ENCODE data around the gene TPRN. TPM values are rescaled to one million over a fixed set of nuclear protein-coding genes. Genes with fewer than 3 reads are reported as not detected.
A peak's percentile ranks its signal among the peaks of the same experiment; 100 is the strongest.
"Not testable (repeated sequence)": the region's sequence is repeated elsewhere in the genome, so short reads cannot be mapped to it uniquely, and the experiment has no call there.

Gene TPRN
- polyA plus RNA-seq, 3 donors from 2014 or later = 0.11 to 1.1 (median 0.60) TPM

DNA sequence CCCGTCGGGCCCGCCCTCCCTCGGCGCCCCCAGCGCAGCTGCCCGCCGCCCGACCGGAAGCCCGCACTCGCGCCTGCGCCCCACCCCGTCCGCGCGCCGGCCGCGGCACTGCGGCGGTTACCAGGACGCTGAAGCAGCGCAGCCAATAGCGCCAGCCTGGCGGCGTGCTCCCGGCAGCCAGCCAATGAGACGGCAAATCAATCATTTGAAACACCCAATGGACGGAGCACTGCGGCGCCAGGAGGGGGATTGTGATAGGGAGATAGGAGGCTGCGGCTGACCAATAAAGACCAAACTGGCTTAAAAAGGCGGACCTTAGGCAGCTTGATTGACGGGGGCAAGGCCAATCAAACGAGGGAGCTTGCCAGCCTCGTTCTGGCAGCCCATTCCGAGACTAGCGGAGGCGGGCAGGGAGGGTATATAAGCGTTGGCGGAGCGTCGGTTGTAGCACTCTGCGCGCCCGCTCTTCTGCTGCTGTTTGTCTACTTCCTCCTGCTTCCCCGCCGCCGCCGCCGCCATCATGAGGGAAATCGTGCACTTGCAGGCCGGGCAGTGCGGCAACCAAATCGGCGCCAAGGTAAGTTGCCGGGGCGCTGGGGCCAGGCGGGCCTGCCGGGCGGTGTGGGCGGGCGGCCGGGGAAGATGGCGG lies 40.4 kb upstream of the TPRN start, which contains the start of gene TUBB4B:
TSS of gene TUBB4B (plus strand) at position 447 of the 649 bp plus-strand sequence. CDS start at position 521, 74 bp downstream.
- Mint-ChIP-seq H3K27ac (peak within 1 kb of the TSS; percentile 68 to 94 (median 92)), H3K36me3 (peaks cover 0 to 3% (median 0%) of the 10 kb centered on the region in 3 donors), H3K27me3 (ENCODE audit: low read depth in 3 of 3) (peaks cover 12 to 26% (median 25%) of the 10 kb centered on the region in 3 donors)

DNA sequence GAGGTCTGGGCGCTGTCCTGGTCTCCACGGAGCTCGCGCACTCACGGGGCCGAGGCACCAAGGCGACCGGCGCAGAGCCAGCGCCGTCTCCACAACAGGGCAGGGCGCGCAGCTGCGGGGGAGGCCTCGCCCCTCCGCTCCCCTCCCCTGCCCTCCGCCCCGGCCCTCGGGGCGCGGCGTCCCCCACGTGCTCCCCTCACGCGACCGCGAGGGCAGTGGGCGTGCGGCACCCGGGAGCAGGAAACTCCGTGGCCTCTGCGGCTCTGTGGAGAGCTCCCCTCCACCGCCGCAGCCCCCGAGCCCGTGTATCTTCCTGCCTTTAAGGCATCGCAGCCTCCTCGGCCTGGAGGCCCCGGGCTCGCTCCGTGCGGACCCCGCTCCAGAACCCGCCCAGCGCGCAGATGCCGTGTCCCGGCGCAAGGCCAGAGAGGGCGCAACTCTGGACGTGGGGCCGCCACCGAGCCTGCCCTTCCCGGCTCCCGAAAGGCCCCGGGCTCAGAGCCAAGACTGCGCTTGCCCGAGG lies 39.8 kb upstream of the TPRN start:
- H3K4me1 Mint-ChIP-seq = peaks cover 28 to 31% of the 10 kb centered on the region in 2 donors
- H3K36me3 Mint-ChIP-seq = peaks cover 0 to 3% (median 0%) of the 10 kb centered on the region in 3 donors
- peak overlapping the region in 3 of 6 donors; percentile 46 to 92 (median 77) for H3K27ac Mint-ChIP-seq
- no peaks in the 10 kb centered on the region for H3K9me3 Mint-ChIP-seq
- H3K4me3 Mint-ChIP-seq = peak overlapping the region; percentile 63 to 79 (median 71)
- DNase-seq = peak in 2 of 3 donors; percentile 82 to 84
- H3K27me3 Mint-ChIP-seq (ENCODE audit: low read depth in 3 of 3) = peaks cover 12 to 26% (median 25%) of the 10 kb centered on the region in 3 donors

More for the DNA sequence above, 40.4 kb upstream of the TPRN start, which contains the start of gene TUBB4B:
- H3K4me3 Mint-ChIP-seq = peak within 1 kb of the TSS; percentile 92 to 96 (median 93)
- H3K4me1 Mint-ChIP-seq = peaks cover 28 to 31% of the 10 kb centered on the region in 2 donors
- H3K9me3 Mint-ChIP-seq = no peaks in the 10 kb centered on the region
- peak; percentile 99 for DNase-seq

DNA sequence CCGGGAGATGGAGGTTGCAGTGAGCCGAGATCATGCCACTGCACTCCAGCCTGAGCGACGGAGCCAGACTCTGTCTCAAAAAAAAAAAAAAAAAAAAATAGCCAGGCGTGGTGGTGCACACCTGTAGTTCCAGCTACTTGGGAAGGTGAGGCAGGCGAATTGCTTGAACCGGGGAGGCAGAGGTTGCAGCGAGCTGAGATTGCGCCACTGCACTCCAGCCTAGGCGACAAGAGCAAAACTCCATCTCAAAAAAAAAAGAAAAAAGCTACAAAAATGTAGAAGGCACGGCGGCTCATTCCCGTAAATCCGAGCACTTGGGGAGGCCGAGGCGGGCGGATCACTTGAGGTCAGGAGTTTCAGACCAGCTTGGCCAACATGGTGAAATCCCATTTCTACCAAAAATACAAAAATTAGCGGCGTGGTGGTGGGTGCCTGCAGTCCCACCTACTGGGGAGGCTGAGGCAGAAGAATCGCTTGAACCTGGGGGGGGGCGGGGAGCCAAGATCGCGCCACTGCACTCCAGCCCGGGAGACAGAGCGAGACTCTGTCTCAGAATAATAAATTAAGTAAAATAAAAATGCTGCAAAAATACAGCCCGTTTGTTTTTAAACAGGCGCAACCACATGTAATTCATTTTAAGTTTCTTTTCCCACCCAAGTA lies 39.1 kb upstream of the TPRN start:
- H3K9me3 Mint-ChIP-seq, H3K36me3 Mint-ChIP-seq, DNase-seq: not testable (repeated sequence)
- H3K27ac Mint-ChIP-seq = peak overlapping the region in 5 of 6 donors; percentile 21 to 77 (median 48)
- H3K27me3 Mint-ChIP-seq (ENCODE audit: low read depth in 3 of 3) = peaks cover 12 to 26% (median 25%) of the 10 kb centered on the region in 3 donors
- H3K4me3 Mint-ChIP-seq = peak overlapping the region; percentile 63 to 79 (median 71)
- peaks cover 28 to 31% of the 10 kb centered on the region in 2 donors for H3K4me1 Mint-ChIP-seq

DNA sequence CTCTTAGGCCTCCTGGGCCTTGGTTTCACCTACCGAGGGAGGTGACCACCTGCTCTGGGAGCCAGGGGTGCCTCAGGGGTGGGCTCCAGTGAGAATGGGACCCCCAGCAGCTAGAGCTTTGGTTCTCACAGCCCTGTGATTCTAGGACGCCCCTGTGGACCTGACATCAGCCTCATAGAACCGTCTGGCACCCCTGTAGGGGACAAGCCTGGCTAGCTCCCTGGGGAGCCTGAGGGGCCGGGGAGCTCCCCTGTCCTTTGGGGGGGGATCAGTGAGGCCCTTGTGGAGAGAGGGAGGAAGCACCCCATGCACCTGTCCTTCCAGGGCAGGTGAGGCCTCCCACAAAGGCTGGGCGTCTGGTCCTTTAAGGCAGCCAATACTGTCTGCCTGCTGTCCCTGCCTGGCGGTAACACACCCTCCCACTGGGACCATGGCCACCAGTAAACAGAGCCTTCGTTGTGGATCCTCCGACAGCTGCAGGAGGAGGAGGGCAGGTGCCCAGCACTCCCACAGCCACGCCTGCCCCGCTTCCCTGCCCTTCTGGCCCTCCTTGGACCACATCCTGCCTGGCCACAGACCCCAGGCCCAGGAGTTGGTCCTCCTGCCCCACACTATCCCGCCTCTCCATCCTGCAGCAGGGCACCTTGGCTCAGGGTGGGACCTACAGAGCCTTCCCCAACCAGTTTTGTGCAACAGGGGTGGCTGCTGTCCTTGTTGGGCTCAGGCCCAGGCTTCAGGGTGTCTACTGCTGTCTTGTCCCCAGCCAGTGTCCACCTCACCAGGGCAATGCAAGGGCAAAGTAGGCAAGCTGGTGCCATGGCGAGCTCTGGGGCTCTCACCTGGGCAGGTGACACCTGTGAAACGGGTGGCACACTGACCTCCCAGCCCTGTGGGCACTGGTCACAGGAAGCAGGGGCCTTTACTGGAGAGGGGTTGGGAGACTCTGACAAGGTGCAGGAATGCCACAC lies 37.5 kb upstream of the TPRN start:
- no peak overlapping the region for H3K27ac Mint-ChIP-seq
- H3K4me1 Mint-ChIP-seq = peaks cover 23 to 27% of the 10 kb centered on the region in 2 donors
- H3K27me3 Mint-ChIP-seq (ENCODE audit: low read depth in 3 of 3) = peaks cover 12 to 22% (median 15%) of the 10 kb centered on the region in 3 donors
- H3K4me3 Mint-ChIP-seq = no peak overlapping the region
- DNase-seq = no peak
- H3K9me3 Mint-ChIP-seq = no peaks in the 10 kb centered on the region
- H3K36me3 Mint-ChIP-seq = peaks cover 0 to 3% (median 0%) of the 10 kb centered on the region in 3 donors

DNA sequence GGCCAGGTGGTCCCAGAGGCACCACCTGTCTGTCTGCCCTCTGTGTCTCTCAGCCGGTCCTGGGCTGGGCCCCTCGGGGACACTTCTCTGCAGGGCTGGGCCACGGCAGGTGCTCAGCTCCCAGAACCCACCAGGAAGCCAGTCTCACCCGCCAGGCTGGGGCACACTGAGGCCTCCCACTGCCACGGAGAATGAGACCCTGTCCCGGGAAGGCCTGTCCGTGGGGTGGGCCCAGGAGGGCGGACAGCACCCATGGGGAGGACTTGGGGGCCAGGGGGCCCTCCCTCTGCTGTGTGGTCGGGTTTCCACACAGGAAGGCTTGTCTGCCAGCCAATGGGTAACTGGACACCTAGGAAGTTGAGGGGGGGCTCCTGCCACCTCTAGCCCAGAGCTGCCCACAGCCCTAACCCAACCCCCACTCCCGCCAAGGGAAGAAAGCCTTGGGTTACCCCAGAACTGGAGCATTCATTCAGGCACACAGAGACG lies 36.4 kb upstream of the TPRN start:
- H3K27ac Mint-ChIP-seq = no peak overlapping the region
- H3K4me1 Mint-ChIP-seq = peaks cover 12 to 18% of the 10 kb centered on the region in 2 donors
- no peaks in the 10 kb centered on the region for H3K36me3 Mint-ChIP-seq
- no peak for DNase-seq
- no peaks in the 10 kb centered on the region for H3K9me3 Mint-ChIP-seq
- H3K27me3 Mint-ChIP-seq (ENCODE audit: low read depth in 3 of 3) = peaks cover 5 to 13% (median 5%) of the 10 kb centered on the region in 3 donors
- H3K4me3 Mint-ChIP-seq = no peak overlapping the region

DNA sequence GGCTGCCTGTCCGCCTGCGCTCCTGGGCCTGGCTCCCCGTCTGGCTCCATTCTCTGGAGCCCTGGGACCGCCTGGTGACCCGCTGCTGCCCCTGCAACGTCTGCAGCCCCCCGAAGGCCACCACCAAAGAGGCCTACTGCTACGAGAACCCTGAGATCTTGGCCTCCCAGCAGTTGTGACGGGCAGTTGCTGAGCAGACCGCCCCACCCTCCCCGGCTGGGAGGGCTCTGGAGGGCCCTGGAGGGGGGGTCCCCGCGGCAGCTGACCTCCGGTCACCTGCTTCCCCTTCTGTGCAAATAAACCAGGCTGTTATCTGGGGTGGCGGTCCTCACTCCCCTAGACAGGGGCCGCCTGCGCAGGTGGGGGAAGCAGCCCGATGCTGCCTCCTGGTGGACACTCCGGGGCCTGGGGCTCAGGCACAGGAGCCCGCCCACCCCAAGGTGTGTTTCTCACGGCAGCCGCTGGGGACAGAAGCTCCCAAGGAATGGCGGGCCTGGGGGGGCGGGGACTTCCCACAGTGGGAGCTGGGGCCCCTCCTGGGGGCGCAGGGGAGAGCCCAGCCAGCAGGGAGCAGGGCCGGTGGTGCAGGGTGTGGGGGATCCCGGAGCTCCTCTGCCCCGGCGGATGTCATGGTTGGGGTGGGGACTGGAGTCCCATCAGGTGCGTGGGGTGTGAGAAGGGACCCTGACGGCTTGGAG lies 35.8 kb upstream of the TPRN start:
- Mint-ChIP-seq H3K4me3 (no peak overlapping the region), H3K36me3 (no peaks in the 10 kb centered on the region), H3K27me3 (ENCODE audit: low read depth in 3 of 3) (peaks cover 5 to 15% (median 5%) of the 10 kb centered on the region in 3 donors), H3K4me1 (peaks cover 11 to 18% of the 10 kb centered on the region in 2 donors), H3K27ac (no peak overlapping the region), H3K9me3 (no peaks in the 10 kb centered on the region)
- DNase-seq = peak; percentile 86 to 87 (median 87)

DNA sequence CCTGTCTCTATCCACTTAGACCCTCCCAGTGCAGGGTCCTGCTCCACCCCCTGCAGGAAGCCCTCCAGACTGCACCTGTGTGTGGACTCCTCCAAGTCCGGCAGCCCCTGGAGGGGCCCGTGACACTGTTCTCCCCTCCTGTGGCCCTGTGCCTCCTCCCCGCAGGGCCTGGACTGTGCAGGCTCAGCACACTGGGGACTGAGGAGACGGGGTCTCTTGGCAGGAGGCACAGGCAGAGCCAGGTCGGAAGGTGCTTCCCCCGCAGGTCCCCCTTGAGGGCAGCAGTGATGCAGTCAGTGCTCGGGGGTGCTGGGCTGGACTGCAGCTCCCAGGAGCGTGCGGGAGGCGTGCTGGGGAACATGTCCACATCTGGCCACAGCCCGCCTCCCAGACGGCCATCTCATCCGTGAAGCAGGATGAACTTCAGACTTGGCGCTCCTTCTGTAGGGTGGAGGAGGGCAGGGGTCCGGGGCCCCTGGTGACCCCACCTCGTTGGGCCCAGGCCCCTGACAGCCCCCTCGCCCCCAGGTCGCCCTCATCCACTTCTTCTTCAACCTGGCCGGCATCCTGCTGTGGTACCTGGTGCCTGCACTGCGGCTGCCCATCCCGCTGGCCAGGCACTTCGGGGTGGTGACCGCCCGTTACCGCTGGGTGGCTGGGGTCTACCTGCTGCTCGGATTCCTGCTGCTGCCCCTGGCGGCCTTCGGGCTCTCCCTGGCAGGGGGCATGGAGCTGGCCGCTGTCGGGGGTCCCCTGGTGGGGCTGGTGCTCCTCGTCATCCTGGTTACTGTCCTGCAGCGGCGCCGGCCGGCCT lies 35.1 kb upstream of the TPRN start:
- no peak overlapping the region for H3K27ac Mint-ChIP-seq
- no peaks in the 10 kb centered on the region for H3K36me3 Mint-ChIP-seq
- H3K4me3 Mint-ChIP-seq = no peak overlapping the region
- no peak for DNase-seq
- peaks cover 0 to 9% (median 0%) of the 10 kb centered on the region in 3 donors for H3K27me3 Mint-ChIP-seq (ENCODE audit: low read depth in 3 of 3)
- H3K9me3 Mint-ChIP-seq = no peaks in the 10 kb centered on the region
- peaks cover 6 to 15% of the 10 kb centered on the region in 2 donors for H3K4me1 Mint-ChIP-seq

DNA sequence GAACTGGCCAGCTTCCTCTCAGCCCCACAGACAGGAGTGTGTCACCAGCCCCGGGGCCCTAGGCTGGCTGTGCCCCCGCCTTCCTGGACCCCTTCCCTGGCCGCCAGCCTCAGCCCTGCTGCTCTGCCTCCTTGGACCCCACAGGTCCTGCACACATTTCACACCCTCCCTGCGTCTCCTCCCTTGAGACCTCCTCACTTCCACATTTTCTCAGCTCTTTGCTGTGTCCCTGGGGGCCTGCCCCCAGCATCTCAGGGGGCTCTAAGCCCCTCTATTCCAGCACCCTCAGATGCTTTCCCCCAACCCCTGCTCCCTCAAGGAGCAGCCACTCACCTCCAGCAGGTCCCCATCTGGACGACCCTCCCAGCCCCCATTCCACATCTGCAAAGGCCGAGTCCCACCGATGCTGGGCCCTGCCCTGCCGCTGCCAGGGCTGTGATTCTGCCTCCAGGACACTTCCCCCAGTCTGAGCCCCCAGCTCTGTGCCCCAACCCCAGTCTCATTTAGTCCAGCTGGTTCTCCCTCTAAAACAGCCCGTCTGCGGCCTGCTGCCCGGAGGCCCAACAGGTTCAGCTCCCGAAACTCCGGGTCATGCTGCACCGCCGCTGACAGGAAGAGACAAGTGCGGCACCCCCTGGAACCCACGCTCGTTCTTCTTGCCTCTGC lies 34.4 kb upstream of the TPRN start:
- Mint-ChIP-seq H3K36me3 (no peaks in the 10 kb centered on the region), H3K4me1 (peaks cover 6 to 14% of the 10 kb centered on the region in 2 donors), H3K9me3 (no peaks in the 10 kb centered on the region), H3K27me3 (ENCODE audit: low read depth in 3 of 3) (peaks cover 0 to 5% (median 0%) of the 10 kb centered on the region in 3 donors), H3K4me3 (no peak overlapping the region), H3K27ac (no peak overlapping the region)
- DNase-seq = no peak

DNA sequence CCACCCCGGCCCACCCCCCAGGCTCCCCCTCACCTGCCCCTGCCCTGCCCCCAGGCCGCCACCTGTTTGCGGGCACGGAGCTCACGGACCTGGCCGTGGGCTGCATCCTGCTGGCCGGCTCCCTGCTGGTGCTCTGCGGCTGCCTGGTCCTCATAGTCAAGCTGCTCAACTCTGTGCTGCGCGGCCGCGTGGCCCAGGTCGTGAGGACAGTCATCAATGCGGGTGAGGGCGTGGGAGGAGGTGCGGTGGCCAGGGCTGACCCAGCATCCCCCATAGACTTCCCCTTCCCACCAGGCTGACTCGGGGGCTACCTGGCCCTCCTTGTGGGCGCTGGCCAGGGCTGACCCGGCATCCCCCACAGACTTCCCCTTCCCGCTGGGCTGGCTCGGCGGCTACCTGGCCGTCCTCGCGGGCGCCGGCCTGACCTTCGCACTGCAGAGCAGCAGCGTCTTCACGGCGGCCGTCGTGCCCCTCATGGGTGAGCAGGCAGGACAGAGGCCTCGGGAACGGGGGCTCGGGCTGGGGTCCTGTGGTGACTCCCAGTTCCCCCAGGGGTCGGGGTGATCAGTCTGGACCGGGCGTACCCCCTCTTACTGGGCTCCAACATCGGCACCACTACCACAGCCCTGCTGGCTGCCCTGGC lies 33.6 kb upstream of the TPRN start:
- Mint-ChIP-seq H3K4me1 (peaks cover 5 to 9% of the 10 kb centered on the region in 2 donors), H3K27ac (no peak overlapping the region), H3K9me3 (no peaks in the 10 kb centered on the region), H3K4me3 (no peak overlapping the region), H3K27me3 (ENCODE audit: low read depth in 3 of 3) (peaks cover 0 to 2% (median 2%) of the 10 kb centered on the region in 3 donors), H3K36me3 (no peaks in the 10 kb centered on the region)
- DNase-seq = no peak

DNA sequence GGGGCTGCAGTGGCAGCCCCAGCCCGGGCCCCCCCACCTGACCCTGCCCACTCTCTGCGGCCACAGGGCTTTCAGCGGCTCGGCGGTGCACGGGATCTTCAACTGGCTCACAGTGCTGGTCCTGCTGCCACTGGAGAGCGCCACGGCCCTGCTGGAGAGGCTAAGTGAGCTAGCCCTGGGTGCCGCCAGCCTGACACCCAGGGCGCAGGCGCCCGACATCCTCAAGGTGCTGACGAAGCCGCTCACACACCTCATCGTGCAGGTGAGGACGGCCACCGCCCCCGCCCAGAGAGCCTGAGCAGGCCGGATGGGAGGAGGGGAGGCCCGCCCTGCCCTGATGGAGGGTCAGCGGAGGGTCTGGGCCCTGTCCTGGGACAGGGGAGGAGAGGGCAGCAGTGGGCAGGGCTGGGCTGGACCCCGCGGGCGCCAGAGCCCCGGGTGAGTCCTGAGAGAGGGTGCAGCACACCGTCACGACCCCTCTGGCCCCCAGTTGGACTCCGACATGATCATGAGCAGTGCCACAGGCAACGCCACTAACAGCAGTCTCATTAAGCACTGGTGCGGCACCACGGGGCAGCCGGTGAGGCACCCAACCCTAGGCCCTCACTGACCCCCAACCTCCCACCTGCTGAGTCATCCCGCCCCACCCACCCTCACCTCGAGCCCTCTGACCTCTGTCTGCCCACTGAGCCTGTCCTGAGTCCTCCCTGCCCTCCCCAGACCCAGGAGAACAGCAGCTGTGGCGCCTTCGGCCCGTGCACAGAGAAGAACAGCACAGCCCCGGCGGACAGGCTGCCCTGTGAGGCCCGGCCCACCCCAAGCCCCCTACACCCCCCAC lies 32.8 kb upstream of the TPRN start:
- Mint-ChIP-seq H3K9me3 (no peaks in the 10 kb centered on the region), H3K4me1 (peaks cover 0 to 4% of the 10 kb centered on the region in 2 donors), H3K27me3 (ENCODE audit: low read depth in 3 of 3) (peaks cover 0 to 2% (median 2%) of the 10 kb centered on the region in 3 donors), H3K27ac (no peak overlapping the region), H3K36me3 (no peaks in the 10 kb centered on the region), H3K4me3 (no peak overlapping the region)
- no peak for DNase-seq

Data from immature natural killer cell (primary cell).